H1 (cell line): Measurements from ENCODE around the gene GADL1. TPM values are rescaled to one million over a fixed set of nuclear protein-coding genes. Genes with fewer than 3 reads are reported as not detected.

Experiments used
- BRCA1 ChIP-seq: IDR thresholded peaks from 2 replicates; pipeline ENCODE4 v1.6.1; 2012; ENCODE audit warnings: low read depth, low read length, improper control_type of control experiment
- EP300 ChIP-seq, 2 experiments: IDR thresholded peaks; 1 replicate in 1 of 2; 2 replicates in 1 of 2; pipeline ENCODE4 v1.6.1; 2011 to 2012; ENCODE audit warnings: low read depth in 2 of 2, low read length in 2 of 2, mild to moderate bottlenecking in 2 of 2, borderline replicate concordance in 1 of 2, inconsistent platforms in 1 of 2, moderate library complexity in 1 of 2
- HDAC6 ChIP-seq: IDR thresholded peaks from one replicate; pipeline ENCODE4 v1.7.1; 2012; ENCODE audit warnings: low read depth, mild to moderate bottlenecking, inconsistent platforms, low read length, moderate library complexity
- NANOG ChIP-seq: IDR thresholded peaks from 2 replicates; pipeline ENCODE4 v1.6.1; 2011; ENCODE audit warnings: low read length, low read depth, mild to moderate bottlenecking, inconsistent platforms; ENCODE audit not compliant: insufficient read depth, poor library complexity, severe bottlenecking
- TEAD4 ChIP-seq: IDR thresholded peaks from 2 replicates; pipeline ENCODE4 v1.6.1; 2012; ENCODE audit warnings: low read depth, low read length, inconsistent platforms, mixed read lengths
- ZNF274 ChIP-seq: IDR thresholded peaks from 2 replicates; pipeline ENCODE4 v1.7.0; 2012; ENCODE audit warnings: low read length, borderline replicate concordance; ENCODE audit errors: extremely low read depth
- polyA plus RNA-seq, 7 experiments: library from polyadenylated mRNA; depleted of rRNA in 3 of 7; stranded (reverse) in 5 of 7; unstranded in 2 of 7; fragments of >200 nt in 5 of 7; fragments of 200-250 nt in 2 of 7; gene quantifications; 1 replicate in 5 of 7; 2 replicates in 1 of 7; 4 replicates in 1 of 7; pipeline versions ENCODE4 v1.2.1 to v1.2.3, GENCODE V29; 2011 to 2013; ENCODE audit warnings: missing spikeins in 2 of 7, mixed read lengths in 2 of 7
- total RNA-seq: library from RNA; stranded (reverse); fragmentation: NEBNext Ultra II Directional; extraction: Animal tissue kit (Norgen Biotek cat#: 25700); gene quantifications from 2 replicates; pipeline ENCODE4 v1.2.1, GENCODE V29; 2021

Gene GADL1
- total and polyA plus RNA-seq, 2 of the 8 experiments (the other 6 are each of a cell fraction or from before 2014, with no cell fraction given) = 0.03 to 0.30 TPM

- no peak for TF ChIP-seq BRCA1
- TF ChIP-seq ZNF274 = no peak
- TF ChIP-seq HDAC6 = no peak
- TF ChIP-seq NANOG = no peak
- TF ChIP-seq TEAD4 = no peak
- TF ChIP-seq EP300 (IDR thresholded peaks at IDR 0.05; ENCODE audit: borderline replicate concordance in 1 of 2, low read depth in 2 of 2, low read length in 2 of 2) = no peak
Observed at GRCh38 chr3:30688776-30689641, 205.5 kb downstream of the GADL1 start (continued).
